ENCODE results near the gene SRM. TPM values are rescaled to one million over a fixed set of nuclear protein-coding genes. Genes with fewer than 3 reads are reported as not detected.
"Not testable (repeated sequence)": the region's sequence is repeated elsewhere in the genome, so short reads cannot be mapped to it uniquely, and the experiment has no call there.

SRM gene
- total and polyA plus RNA-seq, 2 of the 4 experiments (the other 2 are of a cell fraction), result 23.1 to 160 TPM

GRCh38 chr1:11063937-11064537, 4.2 kb upstream of the SRM start:
- ATAC-seq (ENCODE audit: low read depth); H3K4me3 ChIP-seq (ENCODE audit: insufficient read depth, low read depth, low read length); H4K5ac ChIP-seq (ENCODE audit: low read depth, low read length); H3K4me2 ChIP-seq (ENCODE audit: low read depth, low read length); H2BK5ac ChIP-seq (ENCODE audit: low read depth, low read length, poor library complexity, severe bottlenecking); CTCF ChIA-PET; H3K4me1 ChIP-seq (ENCODE audit: control insufficient read depth, insufficient read depth, low read length); dilution Hi-C loops (cut with HindIII; ENCODE audit: low sequenced_read_pairs, unreplicated experiment); H4K8ac ChIP-seq (ENCODE audit: low read depth in 2 of 2, low read length in 2 of 2); H2BK15ac ChIP-seq (ENCODE audit: low read depth, low read length); H3K9ac ChIP-seq (ENCODE audit: low read depth, low read length); DNase-seq; BruUV-seq (replicated peaks); H4K20me1 ChIP-seq (ENCODE audit: insufficient read depth, low read length); H3K27me3 ChIP-seq (ENCODE audit: control insufficient read depth, insufficient read depth, low read length); H4K91ac ChIP-seq (ENCODE audit: insufficient read depth, low read depth, low read length); H2BK20ac ChIP-seq (ENCODE audit: low read depth, low read length); H3K9me3 ChIP-seq (ENCODE audit: control insufficient read depth, insufficient read depth, low read length); H3K56ac ChIP-seq (ENCODE audit: extremely low read depth, insufficient read depth, low read length); H3K23ac ChIP-seq (ENCODE audit: low read depth, low read length); H2AK5ac ChIP-seq (ENCODE audit: low read depth, low read length); H3K14ac ChIP-seq (replicated peaks; ENCODE audit: low read depth, low read length); in situ Hi-C loops (cut with MboI; ENCODE audit: low sequenced_read_pairs); H3K4ac ChIP-seq (ENCODE audit: low read depth, low read length); H3K27ac ChIP-seq (ENCODE audit: insufficient read depth, low read length); H2BK120ac ChIP-seq (ENCODE audit: low read depth, low read length); H3K9me1 ChIP-seq (ENCODE audit: insufficient read depth, low read length); H3K18ac ChIP-seq (ENCODE audit: low read depth, low read length); H2AK9ac ChIP-seq (replicated peaks; ENCODE audit: low read depth, low read length, poor library complexity); H2AFZ ChIP-seq (replicated peaks; ENCODE audit: low read length, poor library complexity): not testable (repeated sequence)
- intact Hi-C loops (cut with micrococcal nuclease), result loop anchor here (2.0 kb wide), 1 partner anchor 29 kb away; no protein-coding TSS in a partner anchor
- POLR2A ChIA-PET (ENCODE audit: unreplicated experiment), result interaction anchor here (0.7 kb wide), 1 partner anchor 237 kb away, joined by 14 read pairs; no protein-coding TSS in a partner anchor
- WGBS, 2 experiments (ENCODE audit: extremely low coverage in 2 of 2, insufficient read length in 1 of 2), result 90% methylated on average over 8 of the region's 18 CpGs; no CpG with 5 or more reads in 1 of the 2 experiments
- peaks cover 40% of the 10 kb centered on the region for H3K36me3 ChIP-seq (ENCODE audit: control insufficient read depth, insufficient read depth, low read length)
- H3K79me1 ChIP-seq (ENCODE audit: low read depth in 1 of 2, low read length in 2 of 2), result peaks cover 24 to 27% of the 10 kb centered on the region in 2 experiments

Data from IMR-90 (cell line).